ENCODE data around the gene U2SURP. TPM values are rescaled to one million over a fixed set of nuclear protein-coding genes. Genes with fewer than 3 reads are reported as not detected.
"Not testable (repeated sequence)": the region's sequence is repeated elsewhere in the genome, so short reads cannot be mapped to it uniquely, and the experiment has no call there.

The U2SURP gene
- total and polyA plus RNA-seq, 4 experiments from 2014 or later, result 97.6 to 137 (median 126) TPM

DNA sequence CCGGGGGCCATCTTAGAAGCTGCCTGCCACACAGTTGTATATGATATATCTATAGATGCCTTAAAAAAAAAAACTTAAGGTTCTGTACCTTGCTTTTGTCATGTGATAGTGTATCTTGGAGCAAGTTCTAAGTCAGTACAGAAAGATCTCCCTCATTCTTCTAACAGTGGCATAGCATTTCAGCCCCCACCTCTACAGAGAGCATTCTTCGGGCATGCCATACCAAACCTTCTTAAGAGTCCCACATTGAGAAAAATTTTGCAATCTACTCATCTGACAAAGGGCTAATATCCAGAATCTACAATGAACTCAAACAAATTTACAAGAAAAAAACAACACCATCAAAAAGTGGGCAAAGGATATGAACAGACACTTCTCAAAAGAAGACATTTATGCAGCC is 13.1 kb upstream of the U2SURP start:
- H3K36me3 Mint-ChIP-seq; H3K27me3 ChIP-seq (ENCODE audit: insufficient read depth, low read length); H3K27ac ChIP-seq (ENCODE audit: low read depth, low read length); H3K4me1 ChIP-seq (ENCODE audit: insufficient read depth, low read length); H3K9me3 Mint-ChIP-seq; H3K4me1 Mint-ChIP-seq; H3K36me3 ChIP-seq (ENCODE audit: insufficient read depth, low read length); H3K27ac Mint-ChIP-seq; H3K4me3 ChIP-seq (ENCODE audit: low read length in 2 of 2); H3K4me3 Mint-ChIP-seq; DNase-seq; H3K9me3 ChIP-seq (ENCODE audit: control insufficient read depth in 1 of 2, low read length in 2 of 2); POLR2A ChIA-PET (ENCODE audit: partially characterized antibody): not testable (repeated sequence)
- peaks cover 8 to 10% of the 10 kb centered on the region in 2 donors for H3K27me3 Mint-ChIP-seq
- intact Hi-C loops (cut with micrococcal nuclease), result loop anchor here (5.0 kb wide), 1 partner anchor 861 kb away; no protein-coding TSS in a partner anchor
- CTCF ChIA-PET (ENCODE audit: partially characterized antibody), result interaction anchor here (5.1 kb wide), 1 partner anchor 402 kb away, joined by 25 read pairs; no protein-coding TSS in a partner anchor

DNA sequence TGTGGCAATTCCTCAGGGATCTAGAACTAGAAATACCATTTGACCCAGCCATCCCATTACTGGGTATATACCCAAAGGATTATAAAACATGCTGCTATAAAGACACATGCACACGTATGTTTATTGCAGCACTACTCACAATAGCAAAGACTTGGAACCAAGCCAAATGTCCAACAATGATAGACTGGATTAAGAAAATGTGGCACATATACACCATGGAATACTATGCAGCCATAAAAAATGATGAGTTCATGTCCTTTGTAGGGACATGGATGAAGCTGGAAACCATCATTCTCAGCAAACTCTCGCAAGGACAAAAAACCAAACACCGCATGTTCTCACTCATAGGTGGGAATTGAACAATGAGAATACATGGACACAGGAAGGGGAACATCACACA is 12.5 kb upstream of the U2SURP start:
- DNase-seq; H3K4me1 ChIP-seq (ENCODE audit: insufficient read depth, low read length); H3K27me3 ChIP-seq (ENCODE audit: insufficient read depth, low read length); H3K9me3 Mint-ChIP-seq; H3K4me3 ChIP-seq (ENCODE audit: low read length in 2 of 2); H3K4me1 Mint-ChIP-seq; H3K27ac Mint-ChIP-seq; POLR2A ChIA-PET (ENCODE audit: partially characterized antibody); H3K27ac ChIP-seq (ENCODE audit: low read depth, low read length); H3K9me3 ChIP-seq (ENCODE audit: control insufficient read depth in 1 of 2, low read length in 2 of 2); H3K36me3 Mint-ChIP-seq; H3K36me3 ChIP-seq (ENCODE audit: insufficient read depth, low read length); H3K4me3 Mint-ChIP-seq: not testable (repeated sequence)
- peaks cover 9 to 10% of the 10 kb centered on the region in 2 donors for H3K27me3 Mint-ChIP-seq
- CTCF ChIA-PET (ENCODE audit: partially characterized antibody), result interaction anchor here (5.1 kb wide), 1 partner anchor 403 kb away, joined by 25 read pairs; no protein-coding TSS in a partner anchor
- intact Hi-C loops (cut with micrococcal nuclease), result loop anchor here (5.0 kb wide), 1 partner anchor 862 kb away; no protein-coding TSS in a partner anchor

GRCh38 chr3:142990721-142991120 is 10.6 kb upstream of the U2SURP start:
- no peak overlapping the region for H3K4me3 ChIP-seq (ENCODE audit: low read length in 2 of 2)
- H3K27ac ChIP-seq (ENCODE audit: low read depth, low read length), result no peak overlapping the region
- DNase-seq, result no peak
- Mint-ChIP-seq H3K27ac (no peak overlapping the region), H3K9me3 (no peaks in the 10 kb centered on the region), H3K27me3 (peaks cover 7 to 12% of the 10 kb centered on the region in 2 donors), H3K36me3 (no peaks in the 10 kb centered on the region), H3K4me1 (peaks cover 0 to 3% (median 0%) of the 10 kb centered on the region in 4 donors), H3K4me3 (no peak overlapping the region)
- ChIA-PET CTCF (ENCODE audit: partially characterized antibody) (interaction anchor here (0.7 to 5.1 kb wide), 8 partner anchors 8 to 1930 kb away, joined by 3 to 25 read pairs (median 3); partner anchors contain the start of gene U2SURP), POLR2A (ENCODE audit: partially characterized antibody) (no interaction called here)
- H3K27me3 ChIP-seq (ENCODE audit: insufficient read depth, low read length), result no peaks in the 10 kb centered on the region
- no peaks in the 10 kb centered on the region for H3K9me3 ChIP-seq (ENCODE audit: control insufficient read depth in 1 of 2, low read length in 2 of 2)
- H3K4me1 ChIP-seq (ENCODE audit: insufficient read depth, low read length), result no peaks in the 10 kb centered on the region
- intact Hi-C loops (cut with micrococcal nuclease), result no loop called here
- H3K36me3 ChIP-seq (ENCODE audit: insufficient read depth, low read length), result no peaks in the 10 kb centered on the region

- Mint-ChIP-seq H3K4me1 (peaks cover 0 to 3% (median 0%) of the 10 kb centered on the region in 4 donors), H3K27ac (no peak overlapping the region), H3K9me3 (no peaks in the 10 kb centered on the region), H3K27me3 (peaks cover 5 to 10% of the 10 kb centered on the region in 2 donors), H3K36me3 (no peaks in the 10 kb centered on the region), H3K4me3 (no peak overlapping the region)
- POLR2A ChIA-PET (ENCODE audit: partially characterized antibody), result no interaction called here
- Histone ChIP-seq H3K9me3 (ENCODE audit: control insufficient read depth in 1 of 2, low read length in 2 of 2) (no peaks in the 10 kb centered on the region), H3K36me3 (ENCODE audit: insufficient read depth, low read length) (no peaks in the 10 kb centered on the region), H3K4me3 (ENCODE audit: low read length in 2 of 2) (no peak overlapping the region), H3K4me1 (ENCODE audit: insufficient read depth, low read length) (no peaks in the 10 kb centered on the region), H3K27me3 (ENCODE audit: insufficient read depth, low read length) (no peaks in the 10 kb centered on the region), H3K27ac (ENCODE audit: low read depth, low read length) (no peak overlapping the region)
- intact Hi-C loops (cut with micrococcal nuclease), result no loop called here
- DNase-seq, result no peak
- CTCF ChIA-PET (ENCODE audit: partially characterized antibody), result interaction anchor here (0.9 to 5.1 kb wide), 6 partner anchors 9 to 406 kb away, joined by 3 to 25 read pairs (median 6); partner anchors contain the start of gene U2SURP
Observed at GRCh38 chr3:142992323-142992722, 9.0 kb upstream of the U2SURP start.

DNA sequence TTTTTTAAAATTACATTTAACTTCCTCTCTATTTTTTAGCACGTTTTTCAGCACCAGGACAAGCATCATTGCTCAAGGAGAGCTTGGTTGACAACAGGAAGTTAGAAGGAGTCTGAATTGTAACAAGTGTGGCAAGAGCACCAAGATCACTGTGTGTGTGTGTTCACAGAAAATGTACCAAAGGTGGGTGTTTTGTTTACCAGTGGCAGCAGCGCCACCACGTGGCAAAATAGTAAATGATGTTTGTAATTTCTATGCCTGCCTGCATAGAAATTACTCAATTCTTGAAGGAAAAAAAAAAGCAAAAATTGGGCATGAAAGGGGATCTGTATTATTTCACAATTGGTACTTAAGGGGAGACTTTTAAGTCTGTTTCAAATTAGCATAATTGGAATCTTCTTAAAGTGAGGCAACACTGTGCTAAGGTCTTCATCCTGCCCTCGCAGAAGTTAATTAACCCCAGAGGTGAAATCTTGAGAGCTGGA is 7.4 kb upstream of the U2SURP start:
- no peaks in the 10 kb centered on the region for H3K36me3 Mint-ChIP-seq
- Histone ChIP-seq H3K27ac (ENCODE audit: low read depth, low read length) (no peak overlapping the region), H3K27me3 (ENCODE audit: insufficient read depth, low read length) (no peaks in the 10 kb centered on the region), H3K4me1 (ENCODE audit: insufficient read depth, low read length) (no peaks in the 10 kb centered on the region), H3K4me3 (ENCODE audit: low read length in 2 of 2) (no peak overlapping the region), H3K36me3 (ENCODE audit: insufficient read depth, low read length) (no peaks in the 10 kb centered on the region), H3K9me3 (ENCODE audit: control insufficient read depth in 1 of 2, low read length in 2 of 2) (no peaks in the 10 kb centered on the region)
- POLR2A ChIA-PET (ENCODE audit: partially characterized antibody), result no interaction called here
- intact Hi-C loops (cut with micrococcal nuclease), result loop anchor here (1.0 kb wide), 1 partner anchor 408 kb away; no protein-coding TSS in a partner anchor
- H3K27ac Mint-ChIP-seq, result no peak overlapping the region
- H3K4me3 Mint-ChIP-seq, result no peak overlapping the region
- H3K4me1 Mint-ChIP-seq, result peaks cover 0 to 3% (median 0%) of the 10 kb centered on the region in 4 donors
- no peaks in the 10 kb centered on the region for H3K9me3 Mint-ChIP-seq
- H3K27me3 Mint-ChIP-seq, result peaks cover 0 to 7% of the 10 kb centered on the region in 2 donors
- DNase-seq, result peak; percentile 53 to 61 (median 59)
- CTCF ChIA-PET (ENCODE audit: partially characterized antibody), result interaction anchor here (0.7 to 2.6 kb wide), 8 partner anchors 9 to 414 kb away, joined by 3 to 12 read pairs (median 4); no protein-coding TSS in a partner anchor

- H3K9me3 ChIP-seq (ENCODE audit: control insufficient read depth in 1 of 2, low read length in 2 of 2), result no peaks in the 10 kb centered on the region
- no peak overlapping the region for H3K27ac Mint-ChIP-seq
- no peaks in the 10 kb centered on the region for H3K27me3 ChIP-seq (ENCODE audit: insufficient read depth, low read length)
- intact Hi-C loops (cut with micrococcal nuclease), result no loop called here
- peaks cover 11% of the 10 kb centered on the region for H3K4me1 ChIP-seq (ENCODE audit: insufficient read depth, low read length)
- DNase-seq, result no peak
- CTCF ChIA-PET (ENCODE audit: partially characterized antibody), result interaction anchor here (1.0 to 1.4 kb wide), 2 partner anchors 13 to 410 kb away, joined by 3 read pairs; no protein-coding TSS in a partner anchor
- peaks cover 0 to 14% of the 10 kb centered on the region in 2 donors for H3K36me3 Mint-ChIP-seq
- POLR2A ChIA-PET (ENCODE audit: partially characterized antibody), result interaction anchor here (0.5 kb wide), 1 partner anchor 31 kb away, joined by 3 read pairs; no protein-coding TSS in a partner anchor
- H3K4me3 Mint-ChIP-seq, result no peak overlapping the region
- no peaks in the 10 kb centered on the region for H3K36me3 ChIP-seq (ENCODE audit: insufficient read depth, low read length)
- H3K4me1 Mint-ChIP-seq, result peaks cover 11 to 25% (median 15%) of the 10 kb centered on the region in 4 donors
- no peak overlapping the region for H3K27ac ChIP-seq (ENCODE audit: low read depth, low read length)
- no peaks in the 10 kb centered on the region for H3K9me3 Mint-ChIP-seq
- H3K27me3 Mint-ChIP-seq, result peaks cover 0 to 9% of the 10 kb centered on the region in 2 donors
- no peak overlapping the region for H3K4me3 ChIP-seq (ENCODE audit: low read length in 2 of 2)
Observed at GRCh38 chr3:142997330-142997729, 4.0 kb upstream of the U2SURP start.

GRCh38 chr3:142998439-142998838 is 2.9 kb upstream of the U2SURP start:
- DNase-seq, result no peak
- H3K4me1 Mint-ChIP-seq, result peaks cover 19 to 36% (median 23%) of the 10 kb centered on the region in 4 donors
- CTCF ChIA-PET (ENCODE audit: partially characterized antibody), result interaction anchor here (1.4 kb wide), 1 partner anchor 14 kb away, joined by 3 read pairs; no protein-coding TSS in a partner anchor
- H3K36me3 ChIP-seq (ENCODE audit: insufficient read depth, low read length), result no peaks in the 10 kb centered on the region
- H3K9me3 Mint-ChIP-seq, result no peaks in the 10 kb centered on the region
- H3K4me3 Mint-ChIP-seq, result no peak overlapping the region
- H3K4me3 ChIP-seq (ENCODE audit: low read length in 2 of 2), result no peak overlapping the region
- H3K4me1 ChIP-seq (ENCODE audit: insufficient read depth, low read length), result peaks cover 22% of the 10 kb centered on the region
- POLR2A ChIA-PET (ENCODE audit: partially characterized antibody), result no interaction called here
- no peaks in the 10 kb centered on the region for H3K27me3 ChIP-seq (ENCODE audit: insufficient read depth, low read length)
- peaks cover 0 to 9% of the 10 kb centered on the region in 2 donors for H3K27me3 Mint-ChIP-seq
- no peak overlapping the region for H3K27ac ChIP-seq (ENCODE audit: low read depth, low read length)
- no peaks in the 10 kb centered on the region for H3K9me3 ChIP-seq (ENCODE audit: control insufficient read depth in 1 of 2, low read length in 2 of 2)
- H3K27ac Mint-ChIP-seq, result no peak overlapping the region
- intact Hi-C loops (cut with micrococcal nuclease), result no loop called here
- peaks cover 0 to 16% of the 10 kb centered on the region in 2 donors for H3K36me3 Mint-ChIP-seq
